Sciatic nerve (tissue), 2 donors: ENCODE results near the gene DIDO1. TPM values are rescaled to one million over a fixed set of nuclear protein-coding genes. Genes with fewer than 3 reads are reported as not detected.

ENCODE experiments used
- ATAC-seq: fragments of 200-7000 bp; cut with Tn5 transposase; one replicate; pipeline ENCODE4 v1.9.1; 2020; ENCODE audit warnings: mild to moderate bottlenecking, moderate library complexity
- DNase-seq: peaks from one replicate; pipeline ENCODE4 v3.0.0-alpha.2; 2020; ENCODE audit warnings: low spot score
- intact Hi-C: fragments of 100-400 bp; cut with DNase I; formaldehyde crosslinking; loops from one replicate; pipeline ENCODE4 v1.14.2; 2022
- total RNA-seq: library from RNA; stranded (reverse); fragmentation: NEBNext Ultra II Directional; extraction: Animal tissue kit (Norgen Biotek cat#: 25700); gene quantifications from one replicate; pipeline ENCODE4 v1.2.1, GENCODE V29; 2021
- donor health status: DM: no; HTN: no; CAD: no.
- donor health status: DM: no; HTN: no; CAD: no.

The DIDO1 gene
- total RNA-seq: 60.9 TPM

- intact Hi-C loops: no loop called here
- ATAC-seq (peak; percentile 87), DNase-seq (peak; percentile 93)
Observed at GRCh38 chr20:62926229-62927127, at the start of gene DIDO1. Gene DIDO1 (minus strand): TSS chr20:62926505.

- intact Hi-C loops: no loop called here
- ATAC-seq (no peak), DNase-seq (no peak)
Observed at GRCh38 chr20:62975251-62975760, 49.0 kb upstream of the DIDO1 start.

GRCh38 chr20:62972845-62973745 is 46.8 kb upstream of the DIDO1 start:
- DNase-seq: no peak
- ATAC-seq: peak; percentile 14
- intact Hi-C loops: loop anchor here (2.0 kb wide), 1 partner anchor 36 kb away; no protein-coding TSS in a partner anchor

- intact Hi-C loops: loop anchor here (2.0 kb wide), 1 partner anchor 37 kb away; no protein-coding TSS in a partner anchor
- DNase-seq (peak; percentile 93), ATAC-seq (peak; percentile 95)
Observed at GRCh38 chr20:62971950-62972844, 45.9 kb upstream of the DIDO1 start.

GRCh38 chr20:62971211-62971949 is 45.1 kb upstream of the DIDO1 start:
- intact Hi-C loops: no loop called here
- DNase-seq: no peak
- ATAC-seq: no peak

- DNase-seq (no peak), ATAC-seq (no peak)
- intact Hi-C loops: no loop called here
Observed at GRCh38 chr20:62970307-62971210, 44.3 kb upstream of the DIDO1 start.

DNA sequence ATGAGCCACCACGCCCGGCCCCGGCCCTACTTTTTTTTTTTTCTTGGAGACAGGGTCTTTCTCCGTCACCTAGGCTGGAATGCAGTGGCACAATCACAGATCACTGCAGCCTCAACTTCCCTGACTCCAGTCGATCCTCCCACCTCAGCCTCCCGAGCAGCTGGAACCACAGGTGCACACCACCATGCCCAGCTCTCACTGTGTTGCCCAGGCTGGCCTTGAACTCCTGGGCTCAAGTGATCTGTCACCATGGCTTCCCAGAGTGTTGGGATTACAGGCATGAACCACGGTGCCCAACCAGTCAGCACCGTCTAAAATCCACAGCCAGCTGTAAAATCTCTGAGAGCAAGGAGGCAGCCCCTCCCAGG is 43.6 kb upstream of the DIDO1 start:
- DNase-seq (no peak), ATAC-seq (no peak)
- intact Hi-C loops: no loop called here

DNA sequence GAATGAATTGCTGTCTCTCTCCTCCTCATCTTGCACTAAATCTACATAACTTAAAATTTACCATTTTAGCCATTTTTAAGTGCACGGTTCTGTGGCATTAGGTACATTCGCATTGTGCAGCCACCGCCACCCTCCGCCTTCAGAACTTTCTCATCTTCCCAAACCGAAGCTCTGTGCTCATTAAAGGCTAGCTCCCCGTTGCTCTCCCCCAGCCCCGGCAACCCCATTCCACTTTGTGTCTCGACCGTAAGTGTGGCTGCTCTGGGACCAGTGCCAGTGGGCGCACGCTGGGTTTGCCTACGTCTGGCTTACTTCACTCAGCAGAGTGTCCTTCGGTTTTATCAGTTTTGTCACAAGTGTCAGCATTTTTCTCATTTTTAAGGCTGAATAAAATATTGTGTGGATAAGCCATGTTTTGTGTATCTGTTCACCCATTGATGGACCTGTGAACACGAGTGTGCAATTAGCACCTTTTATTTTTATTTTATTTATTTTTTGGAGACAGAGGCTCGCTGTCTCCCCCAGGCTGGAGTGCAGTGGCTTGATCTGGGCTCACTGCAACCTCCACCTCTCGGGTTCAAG is 43.0 kb upstream of the DIDO1 start:
- intact Hi-C loops: no loop called here
- no peak for ATAC-seq
- DNase-seq: no peak

- ATAC-seq (no peak), DNase-seq (no peak)
- intact Hi-C loops: no loop called here
Observed at GRCh38 chr20:62968378-62969178, 42.3 kb upstream of the DIDO1 start.

DNA sequence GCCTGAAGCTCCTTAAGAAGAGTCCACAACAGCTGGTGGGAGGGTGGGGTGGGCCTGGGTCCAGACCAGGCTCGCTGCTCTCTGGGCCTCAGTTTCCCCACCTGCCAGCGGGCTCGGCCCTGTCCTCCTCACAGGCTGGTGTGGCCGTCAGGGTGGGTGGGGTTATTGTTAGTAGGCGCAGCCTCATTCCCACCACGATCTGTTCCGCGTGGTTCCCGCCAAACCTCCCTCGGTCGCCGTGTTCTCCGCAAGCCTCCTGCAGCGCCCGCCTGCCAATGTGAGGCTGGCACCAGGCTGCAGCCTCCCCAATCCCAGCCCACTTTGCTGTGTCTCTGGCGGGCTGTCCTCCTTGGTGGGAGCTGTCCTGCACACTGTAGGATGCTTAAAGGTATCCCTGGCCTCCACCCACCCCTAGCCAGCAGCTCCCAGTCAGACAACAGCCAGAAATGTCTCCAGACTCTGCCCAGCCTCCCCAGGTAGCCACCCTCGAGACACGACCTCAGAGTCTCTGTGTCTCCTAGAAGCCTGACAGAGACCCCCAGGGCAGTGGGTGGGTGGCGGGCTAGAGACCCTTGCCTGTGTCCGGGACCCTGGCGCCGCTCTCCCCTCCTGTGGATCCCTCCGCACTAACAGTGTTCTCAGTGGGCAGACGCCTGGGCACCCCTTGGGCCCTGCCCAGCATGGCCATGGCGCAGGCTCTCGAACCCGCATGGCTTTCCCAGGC is 41.5 kb upstream of the DIDO1 start:
- intact Hi-C loops: no loop called here
- DNase-seq: no peak
- no peak for ATAC-seq

DNA sequence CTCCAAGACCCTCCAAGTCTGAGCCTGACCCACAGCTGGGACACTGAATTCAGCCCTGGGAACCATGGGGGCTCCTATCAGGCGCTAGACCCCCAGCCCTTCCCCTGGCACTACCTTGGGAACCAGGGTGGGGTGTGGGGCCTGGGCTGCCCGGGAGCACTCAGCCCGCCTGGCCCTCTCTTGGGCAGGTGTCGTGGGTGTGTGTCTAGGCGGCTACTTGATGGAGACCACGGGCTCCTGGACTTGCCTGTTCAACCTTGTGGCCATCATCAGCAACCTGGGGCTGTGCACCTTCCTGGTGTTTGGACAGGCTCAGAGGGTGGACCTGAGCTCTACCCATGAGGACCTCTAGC is 40.8 kb upstream of the DIDO1 start:
- intact Hi-C loops: no loop called here
- ATAC-seq: no peak
- DNase-seq: no peak

DNA sequence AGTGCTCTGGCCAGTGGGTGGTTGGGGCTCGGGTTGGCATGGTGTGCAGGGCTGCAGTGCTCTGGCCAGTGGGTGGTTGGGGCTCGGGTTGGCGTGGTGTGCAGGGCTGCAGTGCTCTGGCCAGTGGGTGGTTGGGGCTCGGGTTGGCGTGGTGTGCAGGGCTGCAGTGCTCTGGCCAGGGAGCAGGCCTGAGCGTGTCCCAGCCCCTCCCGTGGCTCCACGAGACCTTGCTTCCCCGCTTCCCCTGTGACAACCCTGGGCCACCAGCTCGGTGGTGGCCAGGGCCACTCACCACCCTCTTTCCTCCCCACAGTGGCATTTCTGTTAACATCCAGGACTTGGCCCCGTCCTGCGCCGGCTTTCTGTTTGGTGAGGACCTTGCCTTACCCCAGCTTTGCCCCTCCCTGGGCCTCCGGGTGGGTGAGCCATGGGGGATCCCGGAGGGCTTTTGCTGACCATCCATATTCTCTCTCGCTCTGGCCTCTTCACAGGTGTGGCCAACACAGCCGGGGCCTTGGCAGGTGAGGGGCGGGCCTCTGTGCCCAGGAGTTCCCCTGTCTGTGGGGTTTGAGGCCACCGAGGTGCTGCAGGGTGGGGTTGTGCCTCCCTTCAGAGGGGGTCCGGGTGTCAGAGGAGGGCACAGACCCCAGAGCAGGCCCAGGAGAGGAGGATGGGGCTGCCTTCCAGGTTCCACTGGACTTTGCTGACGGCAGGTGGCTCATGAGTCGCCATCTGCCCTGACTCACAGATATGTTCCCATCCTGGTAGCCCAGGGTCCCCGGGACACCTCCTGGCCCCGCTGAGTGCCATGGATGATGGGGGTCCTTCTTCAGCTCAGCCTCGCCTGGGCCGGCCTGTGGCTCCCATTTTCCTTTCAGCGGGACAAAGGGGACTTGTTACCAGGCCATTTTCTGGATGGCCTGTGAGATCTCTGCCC is 40.2 kb upstream of the DIDO1 start:
- no peak for ATAC-seq
- intact Hi-C loops: no loop called here
- no peak for DNase-seq

DNA sequence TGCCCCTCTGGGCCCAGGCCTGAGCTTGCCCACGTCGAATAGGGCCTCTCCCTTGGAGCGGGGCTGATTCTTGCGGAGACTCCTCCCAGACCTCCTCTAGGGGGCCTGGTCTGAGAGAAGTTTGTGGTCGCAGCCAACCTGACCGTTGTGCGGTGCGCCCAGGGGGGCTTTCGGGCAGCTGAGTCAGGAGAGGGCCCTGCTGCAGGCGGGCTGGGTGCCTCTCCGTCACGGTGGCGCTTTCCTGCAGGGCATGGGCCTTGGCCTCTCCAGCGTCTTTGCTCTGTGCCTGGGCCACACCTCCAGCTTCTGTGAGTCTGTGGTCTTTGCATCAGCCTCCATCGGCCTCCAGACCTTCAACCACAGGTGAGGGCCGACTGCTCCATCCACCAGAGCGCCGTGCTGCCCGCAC is 39.1 kb upstream of the DIDO1 start:
- ATAC-seq: no peak
- no peak for DNase-seq
- intact Hi-C loops: no loop called here

DNA sequence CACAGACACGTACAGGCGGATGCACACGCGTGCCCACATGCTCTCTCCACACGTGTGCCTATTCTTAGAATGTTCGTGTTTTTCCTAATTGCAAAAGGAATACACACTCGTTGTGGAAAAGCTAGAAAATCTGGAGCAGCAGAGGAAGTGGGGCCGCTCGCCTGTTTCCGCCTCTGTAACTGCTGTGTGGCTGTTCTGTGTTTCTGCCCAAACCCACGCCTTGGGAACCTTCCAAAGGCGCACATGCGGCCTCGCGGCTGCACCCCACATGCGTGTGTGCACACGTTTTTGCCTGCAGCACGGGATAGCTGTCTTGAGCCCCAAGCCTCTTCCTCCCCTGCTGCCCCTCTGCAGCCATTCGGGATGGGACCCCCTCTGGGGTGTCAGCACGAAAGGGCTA is 38.4 kb upstream of the DIDO1 start:
- ATAC-seq (no peak), DNase-seq (no peak)
- intact Hi-C loops: no loop called here
